H1 (cell line): ENCODE measurements around the gene SH2D5.

ENCODE experiments used
- CHD2 ChIP-seq: IDR thresholded peaks from 2 replicates; pipeline ENCODE4 v1.6.1; 2012; ENCODE audit warnings: low read length, improper control_type of control experiment
- CTCF ChIP-seq, 3 experiments: IDR thresholded peaks; 1 replicate in 2 of 3; 2 replicates in 1 of 3; pipeline versions ENCODE4 v1.5.1 to v1.6.1; 2011; ENCODE audit warnings: low read length in 3 of 3, mild to moderate bottlenecking in 3 of 3, inconsistent platforms in 2 of 3, low read depth in 1 of 3, moderate library complexity in 1 of 3; ENCODE audit not compliant: insufficient read depth in 1 of 3; ENCODE audit errors: control extremely low read depth in 1 of 3
- EZH2 ChIP-seq: fragments of 200-600 bp; sonication (generic); IDR thresholded peaks from 2 replicates; pipeline ENCODE4 v1.7.1; 2012; ENCODE audit warnings: low read depth, mild to moderate bottlenecking, moderate library complexity, low read length, inconsistent platforms; ENCODE audit not compliant: severe bottlenecking
- HDAC2 ChIP-seq, 2 experiments: fragments of 300-600 bp in 1 of 2; sonication (generic) in 1 of 2; IDR thresholded peaks; 2 replicates each; pipeline ENCODE4 v1.6.1; 2011 to 2012; ENCODE audit warnings: low read depth in 2 of 2, low read length in 2 of 2, mild to moderate bottlenecking in 2 of 2, moderate library complexity in 2 of 2, borderline replicate concordance in 1 of 2, inconsistent platforms in 1 of 2
- MAFK ChIP-seq: IDR thresholded peaks from 2 replicates; pipeline ENCODE4 v1.6.1; 2012; ENCODE audit warnings: low read depth, mild to moderate bottlenecking, improper control_type of control experiment, low read length
- NANOG ChIP-seq: IDR thresholded peaks from 2 replicates; pipeline ENCODE4 v1.6.1; 2011; ENCODE audit warnings: low read length, low read depth, mild to moderate bottlenecking, inconsistent platforms; ENCODE audit not compliant: insufficient read depth, poor library complexity, severe bottlenecking
- POLR2A ChIP-seq, 2 experiments: IDR thresholded peaks; 1 replicate in 1 of 2; 2 replicates in 1 of 2; pipeline ENCODE4 v1.6.1; 2011; ENCODE audit warnings: low read depth in 2 of 2, low read length in 2 of 2, mild to moderate bottlenecking in 2 of 2; ENCODE audit errors: control extremely low read depth in 1 of 2
- POLR2AphosphoS5 ChIP-seq: IDR thresholded peaks from 2 replicates; pipeline ENCODE4 v1.6.1; 2011; ENCODE audit warnings: low read depth, low read length
- TAF1 ChIP-seq: IDR thresholded peaks from 2 replicates; pipeline ENCODE4 v1.6.1; 2011; ENCODE audit warnings: mild to moderate bottlenecking, low read depth, low read length
- TBP ChIP-seq: IDR thresholded peaks from 2 replicates; pipeline ENCODE4 v1.6.1; 2011; ENCODE audit warnings: low read depth, low read length, improper control_type of control experiment
- ZNF274 ChIP-seq: IDR thresholded peaks from 2 replicates; pipeline ENCODE4 v1.7.0; 2012; ENCODE audit warnings: low read length, borderline replicate concordance; ENCODE audit errors: extremely low read depth
- TF ChIP-seq, protein P1 (sequence below): IDR thresholded peaks from 2 replicates; pipeline ENCODE4 v1.6.1; 2011; ENCODE audit warnings: low read depth, mild to moderate bottlenecking, low read length; ENCODE audit not compliant: insufficient read depth

GRCh38 chr1:20732588-20733359, at the start of gene SH2D5:
- TF ChIP-seq POLR2A (IDR thresholded peaks at IDR 0.05; ENCODE audit: control extremely low read depth in 1 of 2, low read depth in 2 of 2, low read length in 2 of 2) (no peak), CTCF (IDR thresholded peaks at IDR 0.05; ENCODE audit: control extremely low read depth in 1 of 3, insufficient read depth in 1 of 3, low read depth in 1 of 3, low read length in 3 of 3) (peak in 2 of 3 experiments; percentile 30 to 36; a peak in 3 of 4 replicates), HDAC2 (IDR thresholded peaks at IDR 0.05; ENCODE audit: borderline replicate concordance in 1 of 2, low read depth in 2 of 2, low read length in 2 of 2) (0 out of 4 replicates have a peak, but pooled peaks of 1 of the 2 experiments have one; percentile 6), TBP (no peak), EZH2 (no peak), POLR2AphosphoS5 (no peak), CHD2 (no peak), ZNF274 (no peak), TAF1 (no peak), MAFK (no peak), NANOG (no peak)
- TF ChIP-seq, protein P1, sequence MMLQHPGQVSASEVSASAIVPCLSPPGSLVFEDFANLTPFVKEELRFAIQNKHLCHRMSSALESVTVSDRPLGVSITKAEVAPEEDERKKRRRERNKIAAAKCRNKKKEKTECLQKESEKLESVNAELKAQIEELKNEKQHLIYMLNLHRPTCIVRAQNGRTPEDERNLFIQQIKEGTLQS = 0 out of 2 replicates have a peak, but pooled peaks have one; percentile 4
